ENCODE measurements around the gene NCR3LG1.

DNA sequence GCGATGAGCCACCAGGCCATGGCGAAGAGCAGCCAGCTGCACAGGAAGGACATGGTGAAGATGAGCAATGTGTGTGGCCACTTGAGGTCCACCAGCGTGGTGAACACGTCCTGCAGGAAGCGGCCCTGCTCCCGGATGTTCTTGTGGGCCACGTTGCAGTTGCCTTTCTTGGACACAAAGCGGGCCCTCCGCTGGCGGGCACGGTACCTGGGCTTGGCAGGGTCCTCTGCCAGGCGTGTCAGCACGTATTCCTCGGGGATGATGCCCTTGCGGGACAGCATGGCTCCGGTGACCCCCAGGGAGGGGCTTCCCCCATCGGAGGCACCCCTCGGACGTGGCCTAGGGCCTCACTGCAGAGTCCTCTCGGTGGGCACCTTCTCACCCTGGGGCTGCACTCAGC is 36.2 kb downstream of the NCR3LG1 start:
- TF ChIP-seq NR2F2 (IDR thresholded peaks at IDR 0.05) (no peak), JUND (IDR thresholded peaks at IDR 0.05) (no peak), CTCF (IDR thresholded peaks at IDR 0.05; ENCODE audit: low read depth, low read length, missing input control) (no peak), MAX (IDR thresholded peaks at IDR 0.05) (no peak), HNF4G (IDR thresholded peaks at IDR 0.05) (no peak), YY1 (IDR thresholded peaks at IDR 0.05) (no peak), SP1 (IDR thresholded peaks at IDR 0.05) (no peak), ZBTB33 (IDR thresholded peaks at IDR 0.05) (no peak)
- TF ChIP-seq, protein P1, sequence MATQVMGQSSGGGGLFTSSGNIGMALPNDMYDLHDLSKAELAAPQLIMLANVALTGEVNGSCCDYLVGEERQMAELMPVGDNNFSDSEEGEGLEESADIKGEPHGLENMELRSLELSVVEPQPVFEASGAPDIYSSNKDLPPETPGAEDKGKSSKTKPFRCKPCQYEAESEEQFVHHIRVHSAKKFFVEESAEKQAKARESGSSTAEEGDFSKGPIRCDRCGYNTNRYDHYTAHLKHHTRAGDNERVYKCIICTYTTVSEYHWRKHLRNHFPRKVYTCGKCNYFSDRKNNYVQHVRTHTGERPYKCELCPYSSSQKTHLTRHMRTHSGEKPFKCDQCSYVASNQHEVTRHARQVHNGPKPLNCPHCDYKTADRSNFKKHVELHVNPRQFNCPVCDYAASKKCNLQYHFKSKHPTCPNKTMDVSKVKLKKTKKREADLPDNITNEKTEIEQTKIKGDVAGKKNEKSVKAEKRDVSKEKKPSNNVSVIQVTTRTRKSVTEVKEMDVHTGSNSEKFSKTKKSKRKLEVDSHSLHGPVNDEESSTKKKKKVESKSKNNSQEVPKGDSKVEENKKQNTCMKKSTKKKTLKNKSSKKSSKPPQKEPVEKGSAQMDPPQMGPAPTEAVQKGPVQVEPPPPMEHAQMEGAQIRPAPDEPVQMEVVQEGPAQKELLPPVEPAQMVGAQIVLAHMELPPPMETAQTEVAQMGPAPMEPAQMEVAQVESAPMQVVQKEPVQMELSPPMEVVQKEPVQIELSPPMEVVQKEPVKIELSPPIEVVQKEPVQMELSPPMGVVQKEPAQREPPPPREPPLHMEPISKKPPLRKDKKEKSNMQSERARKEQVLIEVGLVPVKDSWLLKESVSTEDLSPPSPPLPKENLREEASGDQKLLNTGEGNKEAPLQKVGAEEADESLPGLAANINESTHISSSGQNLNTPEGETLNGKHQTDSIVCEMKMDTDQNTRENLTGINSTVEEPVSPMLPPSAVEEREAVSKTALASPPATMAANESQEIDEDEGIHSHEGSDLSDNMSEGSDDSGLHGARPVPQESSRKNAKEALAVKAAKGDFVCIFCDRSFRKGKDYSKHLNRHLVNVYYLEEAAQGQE (IDR thresholded peaks at IDR 0.05): no peak
- TF ChIP-seq, protein P2, sequence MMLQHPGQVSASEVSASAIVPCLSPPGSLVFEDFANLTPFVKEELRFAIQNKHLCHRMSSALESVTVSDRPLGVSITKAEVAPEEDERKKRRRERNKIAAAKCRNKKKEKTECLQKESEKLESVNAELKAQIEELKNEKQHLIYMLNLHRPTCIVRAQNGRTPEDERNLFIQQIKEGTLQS (IDR thresholded peaks at IDR 0.05): no peak
